Ovary (tissue), 9 donors: Measurements from ENCODE around the gene SLC6A16. TPM values are rescaled to one million over a fixed set of nuclear protein-coding genes. Genes with fewer than 3 reads are reported as not detected.

Experiments used
- DNase-seq, 5 donors: peaks; one replicate each; pipeline ENCODE4 v3.0.0-alpha.2; 2019 to 2020
- H3K27ac ChIP-seq, 2 donors: fragments of 200-600 bp; one replicate each; pipeline versions ENCODE4 v1.5.1 to v1.8.0; 2019 to 2022
- H3K27me3 ChIP-seq: fragments of 200-600 bp; one replicate; pipeline ENCODE4 v1.8.0; 2022
- H3K36me3 ChIP-seq: fragments of 200-600 bp; sonication (generic); one replicate; pipeline ENCODE4 v1.5.1; 2019
- H3K4me1 ChIP-seq: one replicate; pipeline ENCODE4 v1.8.1; 2013; ENCODE audit warnings: mild to moderate bottlenecking, moderate library complexity; ENCODE audit not compliant: insufficient read depth
- H3K4me3 ChIP-seq: fragments of 200-600 bp; sonication (generic); one replicate; pipeline ENCODE4 v1.5.1; 2017
- H3K9me3 ChIP-seq, 2 donors: fragments of 200-600 bp in 1 of 2; sonication (generic) in 1 of 2; one replicate each; pipeline versions ENCODE4 v1.5.1 to v1.8.1; 2013 to 2019; ENCODE audit warnings: mild to moderate bottlenecking in 1 of 2, moderate library complexity in 1 of 2
- CTCF ChIP-seq, 3 donors: fragments of 450-650 bp in 2 of 3; fragments of 200-600 bp in 1 of 3; IDR thresholded peaks; one replicate each; pipeline versions ENCODE4 v1.5.1 to v1.8.0; 2016 to 2022; ENCODE audit warnings: antibody characterized with exemption in 3 of 3, mild to moderate bottlenecking in 1 of 3
- EP300 ChIP-seq: sonication (generic); formaldehyde crosslinking; IDR thresholded peaks from one replicate; pipeline ENCODE4 v1.6.1; 2017; ENCODE audit warnings: antibody characterized with exemption
- POLR2A ChIP-seq: fragments of 450-650 bp; IDR thresholded peaks from one replicate; pipeline ENCODE4 v1.6.1; 2017; ENCODE audit warnings: antibody characterized with exemption, mild to moderate bottlenecking, moderate library complexity
- WGBS, 3 donors: extraction: QIAGEN DNeasy Blood & Tissue Kit in 1 of 3; methylation state at CpG; one replicate each; pipeline versions ENCODE4 v1.1.5 to v1.1.7; 2013 to 2017; 5-methylcytosine and 5-hydroxymethylcytosine counted together
- intact Hi-C, 4 donors: fragments of 100-400 bp; cut with DNase I; formaldehyde crosslinking; loops; one replicate each; pipeline versions ENCODE4 v1.11.0 to v1.15.1; 2022 to 2023
- polyA plus RNA-seq, 2 donors: library from polyadenylated mRNA; stranded (reverse); fragments of 200-250 nt in 1 of 2; fragments of 350-450 nt in 1 of 2; fragmentation: Illumina TruSeq in 1 of 2; extraction: RNeasy Lipid Tissue Mini Kit (QIAGEN cat#74804) in 1 of 2; gene quantifications; one replicate each; pipeline ENCODE4 v1.2.3, GENCODE V29; 2013 to 2014
- total RNA-seq, 7 donors: library from RNA; depleted of rRNA in 2 of 7; stranded (reverse); fragments of >200 nt in 2 of 7; fragmentation: NEBNext Ultra II Directional in 3 of 7; extraction: Animal tissue kit (Norgen Biotek cat#: 25700) in 3 of 7; gene quantifications; one replicate each; pipeline versions ENCODE4 v1.1.0 to v1.2.4, GENCODE V29; 2016 to 2023
- donor health status: DM: no; HTN: no; CAD: no; lungs with moderate emphysema.
- donor health status: DM: no; HTN: no; CAD: no.
- donor health status: Bipolar disorder and iron deficiency.
- donor health status: DM: yes; HTN: yes; CAD: no.
- donor health status: DM: no; HTN: no; CAD: no.
- donor health status: DM: yes; HTN: yes; CAD: no.

SLC6A16 gene
- total and polyA plus RNA-seq, 9 donors: 1.8 to 9.3 (median 4.6) TPM

DNA sequence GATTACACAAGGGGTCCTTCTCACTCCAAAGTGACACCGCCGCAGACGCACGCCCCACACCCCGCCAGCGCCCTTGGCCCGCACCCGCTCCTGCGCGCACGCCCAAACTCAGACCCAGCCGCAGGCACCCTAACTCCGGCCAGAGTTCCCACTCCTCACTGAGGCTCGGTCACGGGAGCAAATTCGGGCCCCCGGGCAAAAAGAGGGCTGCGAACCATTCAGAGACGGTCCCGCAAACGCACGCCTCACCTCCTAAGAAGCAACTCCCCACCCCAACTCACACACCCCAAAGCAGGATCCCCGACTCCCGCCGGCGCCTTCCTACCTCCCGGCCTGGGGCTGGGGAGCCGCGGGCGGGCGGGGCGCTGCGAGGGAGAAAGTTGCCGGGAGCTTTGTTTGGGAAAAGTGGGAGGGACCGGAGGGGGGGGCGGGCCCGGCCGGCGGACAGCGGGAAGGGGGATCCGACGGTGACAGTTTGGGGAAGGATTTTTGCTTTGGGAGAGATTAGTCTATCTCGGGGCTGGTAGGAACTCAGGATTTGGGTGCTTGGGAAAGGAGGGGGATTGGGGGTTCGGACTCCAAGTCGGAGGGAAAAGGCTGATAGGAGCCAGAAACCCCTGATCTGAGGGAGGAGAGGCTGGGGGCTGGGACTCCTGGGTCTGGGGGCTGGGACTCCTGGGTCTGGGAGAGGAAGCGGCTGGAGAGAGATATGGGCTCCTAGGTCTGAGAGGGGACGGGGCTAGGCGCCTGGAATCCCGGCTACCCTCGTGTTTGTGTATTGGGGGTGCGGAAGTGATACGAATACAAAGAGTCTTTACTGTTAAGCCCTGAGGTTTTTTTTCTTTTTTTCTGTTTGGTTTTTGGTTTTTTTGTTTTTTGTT lies 37.3 kb upstream of the SLC6A16 start, which contains the start of gene TEAD2:
Gene TEAD2, minus strand, starts transcription at position 369 of the 881 bp plus-strand sequence. CDS start 2,341 bp downstream, outside the sequence.
- Histone ChIP-seq H3K4me3 (peak within 1 kb of the TSS; percentile 53), H3K9me3 (no peaks in the 10 kb centered on the region), H3K36me3 (no peaks in the 10 kb centered on the region), H3K4me1 (no peaks in the 10 kb centered on the region), H3K27me3 (no peaks in the 10 kb centered on the region), H3K27ac (peak within 1 kb of the TSS; percentile 88 to 92)
- 0 to 1% (median 1%) methylated on average over 51 to 52 of the region's 52 CpGs for WGBS, 3 donors
- DNase-seq: peak; percentile 85 to 90 (median 86)
- intact Hi-C loops: loop anchor here in 1 of 4 donors (10.0 kb wide), 1 partner anchor 83 kb away; the partner anchor contains the start of gene SLC17A7
- TF ChIP-seq POLR2A: peak; percentile 50
- no peak for TF ChIP-seq EP300

GRCh38 chr19:49361438-49362047 lies 36.6 kb upstream of the SLC6A16 start:
- peak; percentile 89 to 94 (median 93) for DNase-seq
- WGBS, 3 donors: 0 to 2% (median 1%) methylated on average over 26 to 27 of the region's 27 CpGs
- TF ChIP-seq EP300: peak; percentile 39
- TF ChIP-seq CTCF (IDR thresholded peaks at IDR 0.05): no peak
- peak; percentile 70 for TF ChIP-seq POLR2A
- H3K27me3 ChIP-seq: no peaks in the 10 kb centered on the region
- peak overlapping the region; percentile 88 to 92 for H3K27ac ChIP-seq
- no peaks in the 10 kb centered on the region for H3K36me3 ChIP-seq
- peaks cover 2% of the 10 kb centered on the region for H3K4me1 ChIP-seq
- intact Hi-C loops: loop anchor here in 1 of 4 donors (10.0 kb wide), 1 partner anchor 83 kb away; the partner anchor contains the start of gene SLC17A7
- no peaks in the 10 kb centered on the region for H3K9me3 ChIP-seq
- peak overlapping the region; percentile 53 for H3K4me3 ChIP-seq

GRCh38 chr19:49359851-49360820 lies 35.1 kb upstream of the SLC6A16 start:
- no peak for DNase-seq
- intact Hi-C loops: loop anchor here in 1 of 4 donors (10.0 kb wide), 1 partner anchor 85 kb away; the partner anchor contains the start of gene SLC17A7
- no peaks in the 10 kb centered on the region for H3K9me3 ChIP-seq
- no peak for TF ChIP-seq POLR2A
- TF ChIP-seq CTCF (IDR thresholded peaks at IDR 0.05): no peak
- TF ChIP-seq EP300: no peak
- no peaks in the 10 kb centered on the region for H3K27me3 ChIP-seq
- no peak overlapping the region for H3K27ac ChIP-seq
- H3K36me3 ChIP-seq: no peaks in the 10 kb centered on the region
- H3K4me3 ChIP-seq: no peak overlapping the region
- 78 to 81% (median 80%) methylated on average over 17 of the region's 17 CpGs for WGBS, 3 donors
- H3K4me1 ChIP-seq: peaks cover 3% of the 10 kb centered on the region

DNA sequence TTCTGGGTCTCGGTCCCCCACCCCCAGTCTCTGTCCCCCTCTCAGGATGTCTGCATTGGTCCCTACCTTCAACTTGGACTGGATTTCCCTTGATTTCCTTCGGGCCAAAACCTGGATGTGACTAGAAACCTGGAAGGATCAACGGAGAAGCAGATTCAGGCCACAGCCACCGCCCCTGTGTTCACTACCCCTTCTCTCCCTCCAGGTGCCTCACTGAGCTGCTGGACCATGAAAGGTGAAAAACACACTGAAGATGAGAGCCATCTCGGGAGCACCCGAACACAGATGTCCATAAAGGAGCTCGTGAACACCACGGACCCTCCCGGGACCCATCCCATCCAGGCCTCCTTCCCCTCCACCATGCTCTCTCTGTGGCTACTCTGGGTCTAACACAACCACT lies 32.2 kb upstream of the SLC6A16 start:
- Histone ChIP-seq H3K4me3 (no peak overlapping the region), H3K27ac (no peak overlapping the region), H3K27me3 (no peaks in the 10 kb centered on the region), H3K4me1 (peaks cover 3% of the 10 kb centered on the region), H3K9me3 (no peaks in the 10 kb centered on the region), H3K36me3 (no peaks in the 10 kb centered on the region)
- WGBS, 3 donors: 66 to 74% (median 69%) methylated on average over 9 of the region's 9 CpGs
- no peak for DNase-seq
- TF ChIP-seq EP300 (no peak), POLR2A (no peak), CTCF (IDR thresholded peaks at IDR 0.05) (no peak)
- intact Hi-C loops: no loop called here
